Peyer's patch (tissue), 4 donors: ENCODE results near the gene SLC66A2.

Experiments used
- POLR2A ChIP-seq, 2 donors: fragments of 450-650 bp; IDR thresholded peaks; one replicate each; pipeline ENCODE4 v1.5.1; 2017; ENCODE audit warnings: antibody characterized with exemption in 2 of 2, mild to moderate bottlenecking in 2 of 2, moderate library complexity in 2 of 2
- TF ChIP-seq, protein P1 (sequence below), 6 experiments: fragments of 450-650 bp in 4 of 6; fragments of 200-600 bp in 2 of 6; sonication (generic) in 1 of 6; IDR thresholded peaks; one replicate each; pipeline ENCODE4 v1.5.1; 2017 to 2019; ENCODE audit warnings: antibody characterized with exemption in 6 of 6, mild to moderate bottlenecking in 3 of 6, moderate library complexity in 1 of 6

DNA sequence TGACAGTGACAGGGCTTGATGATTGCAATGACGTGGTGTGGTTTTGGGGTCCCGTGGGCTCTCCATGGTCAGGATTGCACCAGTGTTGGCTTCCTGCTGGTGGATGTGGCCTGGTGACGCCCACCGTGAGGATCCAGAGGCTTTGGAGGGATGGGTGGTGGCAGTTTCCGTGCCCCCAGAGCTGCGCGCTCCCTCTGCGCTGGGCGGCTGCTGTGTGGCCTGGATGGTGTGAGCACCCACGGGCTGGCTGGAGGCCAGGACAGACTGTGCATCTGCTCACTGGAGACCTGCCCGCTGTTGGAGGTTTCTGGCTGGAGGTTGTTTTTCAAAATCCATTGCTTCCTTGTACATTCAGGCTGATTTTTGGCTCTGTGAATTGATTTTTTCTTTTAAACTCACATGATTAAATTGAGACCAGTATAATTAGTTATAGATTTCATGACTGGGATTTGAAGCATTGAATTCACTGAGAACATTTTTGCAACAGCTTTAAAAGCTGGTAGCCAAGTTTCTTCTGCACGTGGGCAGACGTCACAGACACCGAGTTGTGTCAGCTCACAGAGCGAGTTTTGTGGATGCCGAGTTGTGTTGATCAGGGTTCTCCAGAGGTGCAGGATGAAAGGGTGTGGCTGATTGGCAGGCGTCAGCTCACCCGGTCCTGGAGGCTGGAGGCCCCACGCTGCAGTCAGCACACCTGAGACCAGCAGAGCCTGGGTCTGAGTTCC, 81.0 kb downstream of the SLC66A2 start:
- TF ChIP-seq, protein P1, sequence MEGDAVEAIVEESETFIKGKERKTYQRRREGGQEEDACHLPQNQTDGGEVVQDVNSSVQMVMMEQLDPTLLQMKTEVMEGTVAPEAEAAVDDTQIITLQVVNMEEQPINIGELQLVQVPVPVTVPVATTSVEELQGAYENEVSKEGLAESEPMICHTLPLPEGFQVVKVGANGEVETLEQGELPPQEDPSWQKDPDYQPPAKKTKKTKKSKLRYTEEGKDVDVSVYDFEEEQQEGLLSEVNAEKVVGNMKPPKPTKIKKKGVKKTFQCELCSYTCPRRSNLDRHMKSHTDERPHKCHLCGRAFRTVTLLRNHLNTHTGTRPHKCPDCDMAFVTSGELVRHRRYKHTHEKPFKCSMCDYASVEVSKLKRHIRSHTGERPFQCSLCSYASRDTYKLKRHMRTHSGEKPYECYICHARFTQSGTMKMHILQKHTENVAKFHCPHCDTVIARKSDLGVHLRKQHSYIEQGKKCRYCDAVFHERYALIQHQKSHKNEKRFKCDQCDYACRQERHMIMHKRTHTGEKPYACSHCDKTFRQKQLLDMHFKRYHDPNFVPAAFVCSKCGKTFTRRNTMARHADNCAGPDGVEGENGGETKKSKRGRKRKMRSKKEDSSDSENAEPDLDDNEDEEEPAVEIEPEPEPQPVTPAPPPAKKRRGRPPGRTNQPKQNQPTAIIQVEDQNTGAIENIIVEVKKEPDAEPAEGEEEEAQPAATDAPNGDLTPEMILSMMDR (IDR thresholded peaks at IDR 0.05): no peak
- TF ChIP-seq POLR2A (IDR thresholded peaks at IDR 0.05): no peak
